Measurements from ENCODE around the gene CWC27. TPM values are rescaled to one million over a fixed set of nuclear protein-coding genes. Genes with fewer than 3 reads are reported as not detected.
A peak's percentile ranks its signal among the peaks of the same experiment; 100 is the strongest.

The CWC27 gene
- total RNA-seq, 8 experiments from 2014 or later: 15.1 to 28.0 (median 24.9) TPM

- in situ Hi-C loops (cut with MboI; ENCODE audit: low pct_unique_long_range_greater_than_20kb in 2 of 9, low sequenced_read_pairs in 9 of 9, unreplicated experiment in 9 of 9): no loop called here
- Histone ChIP-seq H3K4me3 (no peak overlapping the region), H3K27ac (no peak overlapping the region), H3K4me1 (replicated peaks in 1 of 2) (no peaks in the 10 kb centered on the region)
- 66 to 100% (median 100%) methylated on average over 1 to 3 of the region's 3 CpGs; no CpG with 5 or more reads in 1 of the 10 experiments for WGBS, 10 experiments
- ATAC-seq (replicated peaks in 6 of 8): no peak
These were observed 210.8 kb downstream of the CWC27 start for GRCh38 chr5:64979531-64979930.

- no peak overlapping the region for H3K27ac ChIP-seq
- H3K4me1 ChIP-seq (replicated peaks in 1 of 2): no peaks in the 10 kb centered on the region
- no peak overlapping the region for H3K4me3 ChIP-seq
- 75 to 100% (median 100%) methylated on average over 1 to 2 of the region's 2 CpGs for WGBS, 10 experiments
- in situ Hi-C loops (cut with MboI; ENCODE audit: low pct_unique_long_range_greater_than_20kb in 2 of 9, low sequenced_read_pairs in 9 of 9, unreplicated experiment in 9 of 9): no loop called here
- ATAC-seq (replicated peaks in 6 of 8): no peak
These were observed 211.4 kb downstream of the CWC27 start for GRCh38 chr5:64980176-64980575.

- 75 to 100% (median 82%) methylated on average over 1 of the region's 1 CpG for WGBS, 10 experiments
- Histone ChIP-seq H3K27ac (no peak overlapping the region), H3K4me1 (replicated peaks in 1 of 2) (no peaks in the 10 kb centered on the region), H3K4me3 (no peak overlapping the region)
- ATAC-seq (replicated peaks in 6 of 8): no peak
- in situ Hi-C loops (cut with MboI; ENCODE audit: low pct_unique_long_range_greater_than_20kb in 2 of 9, low sequenced_read_pairs in 9 of 9, unreplicated experiment in 9 of 9): no loop called here
These were observed 219.0 kb downstream of the CWC27 start for GRCh38 chr5:64987768-64988167.

- Histone ChIP-seq H3K4me3 (no peak overlapping the region), H3K4me1 (replicated peaks in 1 of 2) (peaks cover 0 to 7% of the 10 kb centered on the region in 2 donors), H3K27ac (no peak overlapping the region)
- in situ Hi-C loops (cut with MboI; ENCODE audit: low pct_unique_long_range_greater_than_20kb in 2 of 9, low sequenced_read_pairs in 9 of 9, unreplicated experiment in 9 of 9): no loop called here
- ATAC-seq (replicated peaks in 6 of 8): peak in 2 of 8 experiments; percentile 57 to 90
- WGBS, 10 experiments: 100% methylated on average over 1 of the region's 1 CpG; no CpG with 5 or more reads in 6 of the 10 experiments
These were observed 240.5 kb downstream of the CWC27 start for GRCh38 chr5:65009207-65009606.

- Histone ChIP-seq H3K27ac (no peak overlapping the region), H3K4me3 (no peak overlapping the region), H3K4me1 (replicated peaks in 1 of 2) (peaks cover 6 to 17% of the 10 kb centered on the region in 2 donors)
- in situ Hi-C loops (cut with MboI; ENCODE audit: low pct_unique_long_range_greater_than_20kb in 2 of 9, low sequenced_read_pairs in 9 of 9, unreplicated experiment in 9 of 9): no loop called here
- WGBS, 10 experiments: 80 to 100% (median 100%) methylated on average over 1 of the region's 1 CpG; no CpG with 5 or more reads in 2 of the 10 experiments
- no peak for ATAC-seq (replicated peaks in 6 of 8)
These were observed 242.1 kb downstream of the CWC27 start for GRCh38 chr5:65010841-65011240.

GRCh38 chr5:65012301-65012892 is 243.7 kb downstream of the CWC27 start:
- ATAC-seq (replicated peaks in 6 of 8): no peak
- Histone ChIP-seq H3K4me1 (replicated peaks in 1 of 2) (peaks cover 7 to 17% of the 10 kb centered on the region in 2 donors), H3K4me3 (no peak overlapping the region), H3K27ac (no peak overlapping the region)
- 23 to 82% (median 61%) methylated on average over 1 to 4 of the region's 4 CpGs for WGBS, 10 experiments
- in situ Hi-C loops (cut with MboI; ENCODE audit: low pct_unique_long_range_greater_than_20kb in 2 of 9, low sequenced_read_pairs in 9 of 9, unreplicated experiment in 9 of 9): no loop called here

- in situ Hi-C loops (cut with MboI; ENCODE audit: low pct_unique_long_range_greater_than_20kb in 2 of 9, low sequenced_read_pairs in 9 of 9, unreplicated experiment in 9 of 9): no loop called here
- H3K4me3 ChIP-seq: no peak overlapping the region
- ATAC-seq (replicated peaks in 6 of 8): no peak
- WGBS, 10 experiments: 14 to 100% (median 83%) methylated on average over 1 of the region's 1 CpG; no CpG with 5 or more reads in 5 of the 10 experiments
- no peak overlapping the region for H3K27ac ChIP-seq
- peaks cover 7 to 17% of the 10 kb centered on the region in 2 donors for H3K4me1 ChIP-seq (replicated peaks in 1 of 2)
These were observed 244.4 kb downstream of the CWC27 start for GRCh38 chr5:65013166-65013565.

- 0 to 80% (median 47%) methylated on average over 1 to 2 of the region's 2 CpGs for WGBS, 10 experiments
- in situ Hi-C loops (cut with MboI; ENCODE audit: low pct_unique_long_range_greater_than_20kb in 2 of 9, low sequenced_read_pairs in 9 of 9, unreplicated experiment in 9 of 9): no loop called here
- no peak overlapping the region for H3K27ac ChIP-seq
- no peak for ATAC-seq (replicated peaks in 6 of 8)
- peaks cover 7 to 17% of the 10 kb centered on the region in 2 donors for H3K4me1 ChIP-seq (replicated peaks in 1 of 2)
- no peak overlapping the region for H3K4me3 ChIP-seq
These were observed 246.0 kb downstream of the CWC27 start for GRCh38 chr5:65014769-65015168.

- H3K4me3 ChIP-seq: no peak overlapping the region
These were observed 247.0 kb downstream of the CWC27 start for GRCh38 chr5:65015767-65016166.

GRCh38 chr5:65017636-65018035 is 248.9 kb downstream of the CWC27 start:
- peaks cover 7 to 14% of the 10 kb centered on the region in 2 donors for H3K4me1 ChIP-seq (replicated peaks in 1 of 2)
- no peak overlapping the region for H3K4me3 ChIP-seq
- in situ Hi-C loops (cut with MboI; ENCODE audit: low pct_unique_long_range_greater_than_20kb in 2 of 9, low sequenced_read_pairs in 9 of 9, unreplicated experiment in 9 of 9): no loop called here
- H3K27ac ChIP-seq: no peak overlapping the region
- no peak for ATAC-seq (replicated peaks in 6 of 8)

More at GRCh38 chr5:65015767-65016166, 247.0 kb downstream of the CWC27 start:
- in situ Hi-C loops (cut with MboI; ENCODE audit: low pct_unique_long_range_greater_than_20kb in 2 of 9, low sequenced_read_pairs in 9 of 9, unreplicated experiment in 9 of 9): no loop called here
- Histone ChIP-seq H3K4me1 (replicated peaks in 1 of 2) (peaks cover 7 to 17% of the 10 kb centered on the region in 2 donors), H3K27ac (no peak overlapping the region)
- no peak for ATAC-seq (replicated peaks in 6 of 8)
- WGBS, 10 experiments: 50 to 100% (median 90%) methylated on average over 1 to 3 of the region's 3 CpGs

GRCh38 chr5:65018763-65019162 is 250.0 kb downstream of the CWC27 start:
- in situ Hi-C loops (cut with MboI; ENCODE audit: low pct_unique_long_range_greater_than_20kb in 2 of 9, low sequenced_read_pairs in 9 of 9, unreplicated experiment in 9 of 9): no loop called here
- ATAC-seq (replicated peaks in 6 of 8): no peak
- H3K4me1 ChIP-seq (replicated peaks in 1 of 2): peaks cover 7 to 10% of the 10 kb centered on the region in 2 donors
- H3K27ac ChIP-seq: no peak overlapping the region
- H3K4me3 ChIP-seq: no peak overlapping the region
- 100% methylated on average over 1 to 2 of the region's 2 CpGs; no CpG with 5 or more reads in 4 of the 10 experiments for WGBS, 10 experiments

GRCh38 chr5:65020492-65020891 is 251.8 kb downstream of the CWC27 start:
- H3K4me3 ChIP-seq: no peak overlapping the region
- H3K27ac ChIP-seq: no peak overlapping the region
- in situ Hi-C loops (cut with MboI; ENCODE audit: low pct_unique_long_range_greater_than_20kb in 2 of 9, low sequenced_read_pairs in 9 of 9, unreplicated experiment in 9 of 9): no loop called here

GRCh38 chr5:65021527-65022226 is 252.9 kb downstream of the CWC27 start:
- H3K4me3 ChIP-seq: no peak overlapping the region
- 100% methylated on average over 1 of the region's 1 CpG; no CpG with 5 or more reads in 7 of the 10 experiments for WGBS, 10 experiments
- no peaks in the 10 kb centered on the region for H3K4me1 ChIP-seq (replicated peaks in 1 of 2)
- no peak overlapping the region for H3K27ac ChIP-seq
- in situ Hi-C loops (cut with MboI; ENCODE audit: low pct_unique_long_range_greater_than_20kb in 2 of 9, low sequenced_read_pairs in 9 of 9, unreplicated experiment in 9 of 9): no loop called here
- ATAC-seq (replicated peaks in 6 of 8): no peak

More at GRCh38 chr5:65020492-65020891, 251.8 kb downstream of the CWC27 start:
- peaks cover 2 to 5% of the 10 kb centered on the region in 2 donors for H3K4me1 ChIP-seq (replicated peaks in 1 of 2)
- no peak for ATAC-seq (replicated peaks in 6 of 8)

- no peak for ATAC-seq (replicated peaks in 6 of 8)
- H3K27ac ChIP-seq: no peak overlapping the region
- H3K4me3 ChIP-seq: no peak overlapping the region
- H3K4me1 ChIP-seq (replicated peaks in 1 of 2): no peaks in the 10 kb centered on the region
- in situ Hi-C loops (cut with MboI; ENCODE audit: low pct_unique_long_range_greater_than_20kb in 2 of 9, low sequenced_read_pairs in 9 of 9, unreplicated experiment in 9 of 9): no loop called here
These were observed 254.2 kb downstream of the CWC27 start for GRCh38 chr5:65022932-65023331.
